ENCODE measurements around the gene EHMT1.
"Not testable (repeated sequence)": the region's sequence is repeated elsewhere in the genome, so short reads cannot be mapped to it uniquely, and the experiment has no call there.

The EHMT1 gene

DNA sequence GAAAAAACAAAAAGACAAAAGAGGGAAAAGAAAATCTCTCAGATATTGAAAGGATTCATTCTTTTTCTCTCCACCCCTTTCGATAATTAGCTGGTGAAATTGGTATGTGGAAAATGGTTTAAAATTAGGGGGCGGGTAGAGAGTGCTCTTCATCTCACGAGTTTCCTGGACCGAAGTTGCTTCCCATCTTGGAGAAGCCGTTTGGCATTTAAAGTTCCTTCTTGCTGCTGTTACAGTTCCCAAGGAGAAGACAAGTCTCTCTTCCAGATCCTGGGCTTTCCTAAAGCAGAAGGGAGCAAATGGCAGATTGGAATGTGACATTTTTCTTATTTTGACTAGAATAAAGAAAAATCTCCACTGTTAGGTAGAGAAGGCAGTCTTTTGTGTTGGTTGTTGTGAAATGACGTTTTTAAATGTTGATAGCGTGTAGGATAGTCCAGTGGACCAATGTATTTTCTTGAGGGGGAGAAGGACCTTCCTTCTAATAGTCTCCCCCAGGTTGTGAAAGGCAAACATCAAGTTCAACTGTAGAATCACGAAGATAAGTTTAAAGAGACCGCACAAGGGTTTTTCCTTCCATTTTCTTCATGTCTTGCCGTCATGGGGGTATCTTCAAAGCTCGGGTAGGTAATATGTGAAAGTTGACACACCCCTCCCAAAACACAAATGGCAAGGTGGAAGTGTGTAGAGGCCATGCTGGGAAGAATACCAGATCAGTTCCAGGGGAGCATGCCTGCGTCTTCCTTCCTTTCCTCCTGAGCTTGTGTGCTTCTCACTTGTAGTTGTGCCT lies 77.5 kb downstream of the EHMT1 start:
- DNase-seq: no peak

DNA sequence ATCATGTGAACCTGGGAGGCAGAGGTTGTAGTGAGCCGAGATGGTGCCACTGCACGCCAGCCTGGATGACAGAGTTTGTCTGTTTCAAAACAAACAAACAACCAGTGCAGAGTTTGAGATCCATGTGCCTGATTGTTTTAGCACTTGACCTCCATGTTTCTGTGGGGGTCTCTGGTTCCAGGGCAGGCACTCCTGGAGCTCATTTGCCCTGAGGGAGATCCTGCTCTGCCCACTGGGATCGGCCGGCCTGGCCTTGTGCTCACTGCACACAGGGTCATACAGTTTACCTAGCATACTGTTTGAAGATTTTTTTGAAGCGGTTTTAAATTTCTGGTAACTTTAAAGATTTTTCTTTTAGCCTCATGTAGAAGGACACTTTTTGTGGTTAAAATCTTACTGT lies 78.4 kb downstream of the EHMT1 start:
- no peak for DNase-seq

GRCh38 chr9:137697832-137698231 lies 79.0 kb downstream of the EHMT1 start:
- DNase-seq: no peak

DNA sequence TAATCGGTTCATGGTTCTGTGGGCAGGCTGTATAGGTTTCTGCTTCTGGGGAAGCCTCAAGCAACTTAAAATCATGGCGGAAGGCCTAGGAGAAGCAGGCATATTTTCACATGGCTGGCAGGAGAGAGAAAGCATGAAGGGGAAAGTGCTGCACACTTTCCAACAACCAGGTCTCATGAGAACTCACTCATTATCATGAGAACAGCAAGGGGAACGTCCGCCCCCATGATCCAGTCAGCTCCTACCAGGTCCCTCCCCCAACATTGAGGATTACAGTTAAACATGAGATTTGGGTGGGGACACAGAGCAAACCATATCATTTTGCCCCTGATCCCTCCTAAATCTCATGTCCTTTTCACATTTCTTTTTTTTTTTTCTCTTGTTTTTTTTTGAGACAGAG lies 82.1 kb downstream of the EHMT1 start:
- no peak for DNase-seq

- no peak for DNase-seq
Observed at GRCh38 chr9:137702615-137703379, 84.0 kb downstream of the EHMT1 start.

DNA sequence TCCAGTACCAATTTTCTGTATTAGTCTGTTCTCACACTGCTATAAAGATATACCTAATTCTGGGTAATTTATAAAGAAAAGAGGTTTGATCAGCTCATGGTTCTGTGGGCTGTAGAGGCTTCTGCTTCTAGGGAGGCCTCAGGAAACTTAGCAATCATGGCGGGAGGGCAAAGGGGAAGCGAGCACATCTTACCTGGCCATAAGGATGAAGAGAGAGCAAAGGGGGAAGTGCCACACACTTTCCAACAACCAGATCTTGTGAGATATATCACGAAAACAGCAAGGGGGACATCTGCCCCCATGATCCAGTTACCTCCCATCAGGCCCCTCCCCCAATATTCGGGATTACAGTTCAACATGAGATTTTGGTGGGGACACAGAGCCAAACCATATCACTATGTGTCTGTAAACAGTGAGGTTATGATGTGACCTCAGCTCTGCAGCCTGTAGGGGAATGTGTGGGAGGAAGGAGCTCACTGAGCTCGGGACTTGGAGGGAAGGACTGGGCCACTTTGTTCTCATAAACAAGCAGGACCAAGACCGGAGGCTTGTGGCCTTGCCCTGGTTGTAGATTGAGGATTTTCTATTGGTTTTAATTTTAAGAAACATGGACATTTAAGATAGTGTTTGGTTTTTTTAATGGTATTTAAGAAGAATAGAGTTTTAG lies 85.2 kb downstream of the EHMT1 start:
- peak; percentile 12 to 66 for DNase-seq

- DNase-seq: no peak
Observed at GRCh38 chr9:137705443-137705863, 86.6 kb downstream of the EHMT1 start.

- DNase-seq: no peak
Observed at GRCh38 chr9:137705906-137706305, 87.1 kb downstream of the EHMT1 start.

- no peak for DNase-seq
Observed at GRCh38 chr9:137707361-137707760, 88.6 kb downstream of the EHMT1 start.

GRCh38 chr9:137708590-137709284 lies 89.9 kb downstream of the EHMT1 start:
- DNase-seq: no peak

- DNase-seq: no peak
Observed at GRCh38 chr9:137709411-137710101, 90.8 kb downstream of the EHMT1 start.

- DNase-seq: no peak
Observed at GRCh38 chr9:137710704-137711103, 91.9 kb downstream of the EHMT1 start.

- DNase-seq: no peak
Observed at GRCh38 chr9:137711678-137712105, 92.9 kb downstream of the EHMT1 start.

DNA sequence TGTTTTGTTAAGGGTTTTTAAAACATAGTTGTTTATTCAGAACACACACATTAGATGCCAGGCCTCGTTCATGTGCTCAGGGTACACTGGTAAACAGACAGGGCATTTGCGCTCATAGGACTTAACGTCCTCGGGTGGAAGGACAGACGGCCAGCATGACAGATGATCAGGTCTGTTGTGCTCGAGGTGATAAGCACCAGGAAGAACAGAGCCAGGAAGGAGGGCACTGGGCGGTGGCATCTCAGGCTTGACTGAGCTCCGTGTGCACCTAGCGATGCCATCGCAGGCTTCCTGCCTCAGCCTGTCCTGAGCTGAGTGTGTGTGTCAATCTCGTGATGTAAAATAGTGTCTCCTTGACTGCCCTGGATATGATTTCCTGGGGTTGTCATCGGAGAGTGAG lies 96.5 kb downstream of the EHMT1 start:
- DNase-seq: no peak

DNA sequence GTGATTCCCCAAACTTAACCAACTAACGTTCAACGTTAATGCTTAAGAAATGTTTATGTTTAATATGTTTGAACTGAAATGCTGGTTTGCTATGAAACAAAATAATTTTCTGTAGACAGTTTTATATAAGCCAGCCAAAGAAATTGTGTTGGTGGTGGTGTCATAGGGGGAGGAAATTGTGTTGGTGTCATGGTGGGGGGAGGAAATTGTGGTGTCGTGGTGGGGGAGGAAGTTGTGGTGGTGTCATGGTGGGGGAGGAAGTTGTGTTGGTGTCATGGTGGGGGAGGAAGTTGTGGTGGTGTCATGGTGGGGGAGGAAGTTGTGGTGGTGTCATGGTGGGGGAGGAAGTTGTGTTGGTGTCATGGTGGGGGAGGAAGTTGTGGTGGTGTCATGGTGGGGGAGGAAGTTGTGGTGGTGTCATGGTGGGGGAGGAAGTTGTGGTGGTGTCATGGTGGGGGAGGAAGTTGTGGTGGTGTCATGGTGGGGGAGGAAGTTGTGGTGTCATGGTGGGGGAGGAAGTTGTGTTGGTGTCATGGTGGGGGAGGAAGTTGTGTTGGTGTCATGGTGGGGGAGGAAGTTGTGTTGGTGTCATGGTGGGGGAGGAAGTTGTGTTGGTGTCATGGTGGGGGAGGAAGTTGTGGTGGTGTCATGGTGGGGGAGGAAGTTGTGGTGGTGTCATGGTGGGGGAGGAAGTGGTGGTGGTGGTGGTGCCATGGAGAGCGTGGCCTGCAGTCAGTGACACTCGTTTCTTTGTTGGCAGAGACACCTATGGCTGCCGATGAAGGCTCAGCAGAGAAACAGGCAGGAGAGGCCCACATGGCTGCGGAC lies 97.3 kb downstream of the EHMT1 start:
- not testable (repeated sequence) for DNase-seq

- DNase-seq: no peak
Observed at GRCh38 chr9:137716694-137717287, 98.0 kb downstream of the EHMT1 start.

GRCh38 chr9:137717776-137718327 lies 99.0 kb downstream of the EHMT1 start:
- no peak for DNase-seq

DNA sequence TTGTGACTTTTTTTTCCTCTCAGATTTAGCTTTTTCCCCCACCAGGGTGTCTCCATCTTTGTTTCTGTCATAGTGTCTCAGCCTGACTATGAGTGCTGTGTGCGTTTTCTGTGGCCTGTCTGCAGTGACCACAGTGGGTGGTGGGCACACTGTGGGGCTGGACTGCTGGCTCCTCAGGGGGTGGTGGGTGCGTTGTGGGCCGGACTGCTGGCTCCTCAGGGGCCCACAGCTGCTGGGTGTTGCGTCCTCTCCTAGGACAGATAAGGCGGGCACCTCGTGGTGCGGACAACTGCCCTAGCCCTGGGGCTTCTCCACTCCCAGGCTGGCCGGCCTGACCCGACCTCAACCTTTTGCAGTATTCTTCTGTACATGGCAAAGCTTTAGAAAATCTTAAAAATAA lies 100.4 kb downstream of the EHMT1 start:
- DNase-seq: no peak

- DNase-seq: no peak
Observed at GRCh38 chr9:137720571-137721110, 101.8 kb downstream of the EHMT1 start.

GRCh38 chr9:137721479-137721878 lies 102.7 kb downstream of the EHMT1 start:
- no peak for DNase-seq

All from inflammatory macrophage treated with lipopolysaccharide for 1 hour (primary cell).